Measurements from ENCODE around the gene SERPINA3.

SERPINA3 gene

GRCh38 chr14:94624537-94625352 is 12.6 kb downstream of the SERPINA3 start:
- Histone ChIP-seq H3K79me2 (ENCODE audit: low read length) (no peaks in the 10 kb centered on the region), H2AFZ (ENCODE audit: low read depth, low read length) (no peak overlapping the region), H4K20me1 (ENCODE audit: insufficient read depth, low read length) (no peaks in the 10 kb centered on the region), H3K27me3 (ENCODE audit: low read depth, low read length) (peaks cover 30% of the 10 kb centered on the region; the same call in 1 of the 2 replicates), H3K9ac (ENCODE audit: low read length) (no peak overlapping the region), H3K4me2 (ENCODE audit: low read length) (no peak overlapping the region), H3K4me1 (ENCODE audit: low read length) (no peaks in the 10 kb centered on the region), H3K9me3 (ENCODE audit: insufficient read depth, low read length) (no peaks in the 10 kb centered on the region), H3K27ac (ENCODE audit: low read length) (no peak overlapping the region), H3K36me3 (replicated peaks; ENCODE audit: low read depth, low read length) (no peaks in the 10 kb centered on the region), H3K4me3 (ENCODE audit: low read length) (no peak overlapping the region)
- TF ChIP-seq EZH2phosphoT487 (IDR thresholded peaks at IDR 0.05; ENCODE audit: low read depth), result no peak
- no peak for TF ChIP-seq CTCF (IDR thresholded peaks at IDR 0.05; ENCODE audit: low read depth, low read length)

GRCh38 chr14:94625353-94625635 is 13.1 kb downstream of the SERPINA3 start:
- TF ChIP-seq CTCF (IDR thresholded peaks at IDR 0.05; ENCODE audit: low read depth, low read length), result no peak

GRCh38 chr14:94628578-94628977 is 16.4 kb downstream of the SERPINA3 start:
- H3K79me2 ChIP-seq (ENCODE audit: low read length), result no peaks in the 10 kb centered on the region
- no peaks in the 10 kb centered on the region for H3K36me3 ChIP-seq (replicated peaks; ENCODE audit: low read depth, low read length)
- peaks cover 32% of the 10 kb centered on the region; the same call in 1 of the 2 replicates for H3K27me3 ChIP-seq (ENCODE audit: low read depth, low read length)
- H3K27ac ChIP-seq (ENCODE audit: low read length), result no peak overlapping the region
- H3K4me2 ChIP-seq (ENCODE audit: low read length), result no peak overlapping the region
- no peak overlapping the region for H3K4me3 ChIP-seq (ENCODE audit: low read length)
- H3K9ac ChIP-seq (ENCODE audit: low read length), result no peak overlapping the region
- H2AFZ ChIP-seq (ENCODE audit: low read depth, low read length), result no peak overlapping the region
- TF ChIP-seq EZH2phosphoT487 (IDR thresholded peaks at IDR 0.05; ENCODE audit: low read depth) (no peak), CTCF (IDR thresholded peaks at IDR 0.05; ENCODE audit: low read depth, low read length) (no peak)
- no peaks in the 10 kb centered on the region for H4K20me1 ChIP-seq (ENCODE audit: insufficient read depth, low read length)
- H3K9me3 ChIP-seq (ENCODE audit: insufficient read depth, low read length), result no peaks in the 10 kb centered on the region
- H3K4me1 ChIP-seq (ENCODE audit: low read length), result no peaks in the 10 kb centered on the region

More at GRCh38 chr14:94625353-94625635, 13.1 kb downstream of the SERPINA3 start:
- Histone ChIP-seq H3K4me1 (ENCODE audit: low read length) (no peaks in the 10 kb centered on the region), H3K4me3 (ENCODE audit: low read length) (no peak overlapping the region), H3K79me2 (ENCODE audit: low read length) (no peaks in the 10 kb centered on the region), H2AFZ (ENCODE audit: low read depth, low read length) (no peak overlapping the region), H3K9me3 (ENCODE audit: insufficient read depth, low read length) (no peaks in the 10 kb centered on the region), H3K4me2 (ENCODE audit: low read length) (no peak overlapping the region), H3K27me3 (ENCODE audit: low read depth, low read length) (peaks cover 33% of the 10 kb centered on the region; the same call in 1 of the 2 replicates), H3K9ac (ENCODE audit: low read length) (no peak overlapping the region), H3K27ac (ENCODE audit: low read length) (no peak overlapping the region), H4K20me1 (ENCODE audit: insufficient read depth, low read length) (no peaks in the 10 kb centered on the region), H3K36me3 (replicated peaks; ENCODE audit: low read depth, low read length) (no peaks in the 10 kb centered on the region)

GRCh38 chr14:94630396-94630795 is 18.2 kb downstream of the SERPINA3 start:
- Histone ChIP-seq H4K20me1 (ENCODE audit: insufficient read depth, low read length) (no peaks in the 10 kb centered on the region), H3K4me1 (ENCODE audit: low read length) (no peaks in the 10 kb centered on the region), H3K9me3 (ENCODE audit: insufficient read depth, low read length) (no peaks in the 10 kb centered on the region), H3K79me2 (ENCODE audit: low read length) (no peaks in the 10 kb centered on the region), H3K4me3 (ENCODE audit: low read length) (no peak overlapping the region), H3K36me3 (replicated peaks; ENCODE audit: low read depth, low read length) (no peaks in the 10 kb centered on the region), H3K27me3 (ENCODE audit: low read depth, low read length) (peaks cover 37% of the 10 kb centered on the region; the same call in 1 of the 2 replicates), H3K4me2 (ENCODE audit: low read length) (no peak overlapping the region), H3K27ac (ENCODE audit: low read length) (no peak overlapping the region), H3K9ac (ENCODE audit: low read length) (no peak overlapping the region), H2AFZ (ENCODE audit: low read depth, low read length) (no peak overlapping the region)
- TF ChIP-seq EZH2phosphoT487 (IDR thresholded peaks at IDR 0.05; ENCODE audit: low read depth), result no peak
- TF ChIP-seq CTCF (IDR thresholded peaks at IDR 0.05; ENCODE audit: low read depth, low read length), result no peak

Measured in OCI-LY3 (cell line).